Activated CD8-positive, alpha-beta memory T cell treated with anti-CD3 and anti-CD28 coated beads for 1 hour (primary cell): Measurements from ENCODE around the gene NTRK1.
A peak's percentile ranks its signal among the peaks of the same experiment; 100 is the strongest.

ENCODE experiments used
- DNase-seq, 2 donors: peaks; one replicate each; pipeline ENCODE4 v3.0.0-alpha.2; 2020; ENCODE audit warnings: low read depth in 1 of 2; ENCODE audit errors: extremely low read depth in 1 of 2

NTRK1 gene

GRCh38 chr1:156860628-156861423, at the start of gene NTRK1:
NTRK1 (plus strand) TSS chr1:156860865; CDS start chr1:156860935, 70 bp downstream.
- peak in 1 of 2 donors; percentile 44 for DNase-seq

GRCh38 chr1:156811168-156811567, 49.5 kb upstream of the NTRK1 start:
- DNase-seq: no peak

GRCh38 chr1:156812293-156812990, 48.2 kb upstream of the NTRK1 start:
- no peak for DNase-seq

GRCh38 chr1:156813298-156813697, 47.4 kb upstream of the NTRK1 start:
- no peak for DNase-seq

GRCh38 chr1:156813750-156814570, 46.7 kb upstream of the NTRK1 start:
- DNase-seq: peak; percentile 49 to 60

GRCh38 chr1:156814571-156815260, 45.9 kb upstream of the NTRK1 start:
- DNase-seq: no peak

- DNase-seq: no peak
These were observed 45.3 kb upstream of the NTRK1 start for GRCh38 chr1:156815307-156815826.

- no peak for DNase-seq
These were observed 44.7 kb upstream of the NTRK1 start for GRCh38 chr1:156815961-156816422.

- peak; percentile 88 to 95 for DNase-seq
These were observed 43.9 kb upstream of the NTRK1 start, which contains the start of gene SH2D2A for GRCh38 chr1:156816561-156817328. SH2D2A (minus strand) TSS chr1:156816848; CDS start chr1:156816708, 140 bp downstream.

GRCh38 chr1:156821801-156822200, 38.9 kb upstream of the NTRK1 start:
- DNase-seq: no peak

GRCh38 chr1:156822680-156823079, 38.0 kb upstream of the NTRK1 start:
- DNase-seq: no peak

GRCh38 chr1:156823210-156823790, 37.4 kb upstream of the NTRK1 start:
- DNase-seq: no peak

GRCh38 chr1:156826630-156827029, 34.0 kb upstream of the NTRK1 start:
- DNase-seq: no peak

- no peak for DNase-seq
These were observed 32.1 kb upstream of the NTRK1 start for GRCh38 chr1:156828400-156829124.

GRCh38 chr1:156832434-156832833, 28.2 kb upstream of the NTRK1 start:
- DNase-seq: no peak

GRCh38 chr1:156833603-156834002, 27.1 kb upstream of the NTRK1 start:
- no peak for DNase-seq

- no peak for DNase-seq
These were observed 26.3 kb upstream of the NTRK1 start for GRCh38 chr1:156834322-156834721.

GRCh38 chr1:156836041-156836654, 24.5 kb upstream of the NTRK1 start:
- DNase-seq: no peak
